ENCODE measurements around the gene MRPS9.

GRCh38 chr2:105149272-105149671 lies 111.4 kb downstream of the MRPS9 start:
- TF ChIP-seq CTCF (IDR thresholded peaks at IDR 0.05 in 4 of 5, conservative IDR thresholded peaks at IDR 0.05 in 1 of 5) = no peak
- TF ChIP-seq POLR2A (IDR thresholded peaks at IDR 0.05) = no peak

All from gastrocnemius medialis (tissue), 4 donors.